HG03558 (cell line): ENCODE measurements around the gene DGKK.
"Not testable (repeated sequence)": the region's sequence is repeated elsewhere in the genome, so short reads cannot be mapped to it uniquely, and the experiment has no call there.

ENCODE experiments used
- ATAC-seq: cut with Tn5 transposase; IDR thresholded peaks from one replicate; pipeline ENCODE4 v1.9.1; 2021; ENCODE audit warnings: moderate number of reproducible peaks; ENCODE audit not compliant: unreplicated experiment; ENCODE audit errors: extremely low read depth

DGKK gene

GRCh38 chrX:50436797-50437196 is 33.8 kb downstream of the DGKK start:
- no peak for ATAC-seq

GRCh38 chrX:50432829-50433289 is 37.8 kb downstream of the DGKK start:
- ATAC-seq, result no peak

- ATAC-seq, result no peak
These were observed 39.0 kb downstream of the DGKK start for GRCh38 chrX:50431623-50432022.

GRCh38 chrX:50430917-50431575 is 39.6 kb downstream of the DGKK start:
- no peak for ATAC-seq

GRCh38 chrX:50428174-50428573 is 42.5 kb downstream of the DGKK start:
- ATAC-seq, result no peak

- ATAC-seq, result no peak
These were observed 62.6 kb downstream of the DGKK start for GRCh38 chrX:50407976-50408375.

- ATAC-seq, result no peak
These were observed 66.7 kb downstream of the DGKK start for GRCh38 chrX:50403903-50404302.

- no peak for ATAC-seq
These were observed 67.7 kb downstream of the DGKK start for GRCh38 chrX:50402886-50403285.

GRCh38 chrX:50393902-50394301 is 76.7 kb downstream of the DGKK start:
- ATAC-seq, result no peak

GRCh38 chrX:50386520-50386919 is 84.1 kb downstream of the DGKK start:
- no peak for ATAC-seq

GRCh38 chrX:50381729-50382415 is 88.8 kb downstream of the DGKK start:
- ATAC-seq, result no peak

- ATAC-seq, result no peak
These were observed 95.0 kb downstream of the DGKK start for GRCh38 chrX:50375481-50376267.

- ATAC-seq, result no peak
These were observed 97.7 kb downstream of the DGKK start for GRCh38 chrX:50372966-50373365.

- ATAC-seq, result no peak
These were observed 126.7 kb downstream of the DGKK start for GRCh38 chrX:50343917-50344316.

GRCh38 chrX:50333308-50333707 is 137.3 kb downstream of the DGKK start:
- ATAC-seq, result no peak

- ATAC-seq, result not testable (repeated sequence)
These were observed 138.0 kb downstream of the DGKK start for GRCh38 chrX:50332668-50333067.

GRCh38 chrX:50327235-50327634 is 143.4 kb downstream of the DGKK start:
- ATAC-seq, result no peak
